Stimulated activated CD8-positive, alpha-beta memory T cell treated with anti-CD3 and anti-CD28 coated beads, Interleukin-4, amount 100 ng/mL, for 4 hours (primary cell): ENCODE results near the gene PCDHGC4.

Source experiments
- DNase-seq, 2 donors: peaks; one replicate each; pipeline ENCODE4 v3.0.0-alpha.2; 2020; ENCODE audit warnings: low read depth in 2 of 2, low spot score in 1 of 2

PCDHGC4 gene

DNA sequence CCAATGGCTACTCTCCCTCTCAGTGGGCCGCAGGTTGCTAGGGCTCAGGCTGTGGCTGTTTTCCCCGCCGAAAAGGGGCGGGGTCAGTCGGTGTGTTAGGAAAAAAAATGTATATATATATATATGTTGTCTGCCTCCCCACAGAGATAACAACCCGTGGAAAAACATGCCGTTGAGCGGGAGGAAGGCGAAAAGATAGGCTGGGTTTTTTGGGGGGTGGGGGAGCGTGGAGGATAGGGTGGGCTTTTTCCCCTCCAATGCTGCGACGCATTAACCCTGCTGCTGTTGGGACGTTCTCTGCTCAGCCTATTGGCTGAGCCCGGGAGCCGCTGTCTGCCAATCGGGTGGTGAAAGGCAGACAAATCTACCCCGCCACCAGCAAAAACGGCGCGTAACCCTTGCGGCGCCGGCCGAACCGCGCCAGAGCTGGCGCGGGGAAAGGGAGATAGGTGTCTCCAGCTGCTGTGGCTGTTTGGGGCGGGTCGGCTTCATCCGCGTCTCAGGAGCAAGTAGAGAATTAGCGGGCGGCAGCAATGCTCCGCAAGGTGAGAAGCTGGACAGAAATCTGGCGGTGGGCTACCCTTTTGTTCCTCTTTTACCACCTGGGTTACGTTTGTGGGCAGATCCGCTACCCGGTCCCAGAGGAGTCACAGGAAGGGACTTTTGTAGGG lies at the start of gene PCDHGC4:
PCDHGC4 (plus strand) TSS at position 390 of the 671 bp plus-strand sequence; CDS start at position 534, 144 bp downstream.
- no peak for DNase-seq

DNA sequence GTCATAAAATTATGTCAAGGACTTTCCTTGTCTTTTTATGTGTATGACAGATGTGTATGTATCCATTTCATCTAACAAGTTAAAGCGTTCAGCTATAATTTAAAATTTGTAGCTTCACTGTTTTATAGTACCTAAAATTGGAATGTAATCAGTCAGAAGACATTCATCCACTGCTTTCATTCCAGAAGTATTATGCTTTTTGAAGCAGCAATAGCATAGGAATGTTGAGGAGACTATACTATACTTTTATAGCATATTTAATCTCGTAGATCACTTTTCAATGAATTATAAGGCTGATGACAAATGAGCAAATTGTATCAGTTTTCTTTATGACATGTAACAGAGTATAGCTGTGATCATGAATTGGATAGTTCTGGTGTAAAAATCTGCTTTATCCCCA lies 47.6 kb upstream of the PCDHGC4 start:
- DNase-seq, result no peak

DNA sequence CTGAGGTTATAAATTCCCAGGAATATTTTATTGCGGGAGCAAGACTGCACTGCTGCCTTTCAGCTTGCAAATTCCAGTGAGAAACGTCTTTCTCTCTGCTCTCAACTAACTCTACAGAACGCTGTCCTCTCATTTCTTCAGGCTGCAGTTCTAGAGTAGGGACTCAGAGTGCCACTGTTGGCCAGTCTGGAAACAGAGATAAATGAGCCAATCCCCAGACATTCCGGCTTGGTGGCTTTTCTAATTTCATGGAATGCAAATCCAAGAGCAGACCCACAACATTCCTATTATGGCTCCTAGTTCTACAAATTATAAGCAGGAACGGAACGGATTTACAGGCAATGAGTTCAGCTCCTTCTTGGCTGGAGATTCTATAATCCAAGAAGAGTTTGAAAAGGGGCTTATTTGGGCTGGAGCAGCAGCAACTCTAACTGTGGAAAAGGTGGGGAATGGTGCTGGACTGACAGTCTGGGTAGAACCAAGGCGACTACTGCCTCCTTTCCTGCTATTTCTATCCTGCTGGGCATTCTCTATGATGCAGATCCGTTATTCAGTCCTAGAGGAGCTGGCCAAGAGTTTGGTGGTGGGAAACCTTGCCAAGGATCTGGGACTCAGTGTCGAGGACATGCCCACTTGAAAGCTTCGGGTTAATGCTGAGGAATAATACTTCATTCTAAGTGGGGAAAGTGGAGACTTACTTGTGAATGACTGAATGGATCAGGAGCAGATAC lies 45.3 kb upstream of the PCDHGC4 start:
- DNase-seq, result no peak

DNA sequence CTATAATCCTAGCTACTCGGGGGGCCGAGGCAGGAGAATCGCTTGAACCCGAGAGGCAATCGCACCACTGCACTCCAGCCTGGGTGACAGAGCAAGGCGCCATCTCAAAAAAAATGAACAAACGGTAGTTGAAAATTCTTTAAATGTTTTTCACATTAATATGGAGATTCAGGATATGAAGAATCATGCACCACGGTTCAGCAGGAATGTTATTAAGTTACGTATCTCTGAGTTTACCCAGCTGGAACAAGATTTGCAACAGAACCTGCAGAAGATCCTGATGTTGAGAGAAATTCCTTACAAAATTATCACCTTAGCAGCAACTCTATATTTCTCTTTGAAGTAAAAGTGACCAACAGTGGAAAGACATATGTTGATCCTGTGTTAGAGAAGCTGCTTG lies 44.5 kb upstream of the PCDHGC4 start:
- no peak for DNase-seq

DNA sequence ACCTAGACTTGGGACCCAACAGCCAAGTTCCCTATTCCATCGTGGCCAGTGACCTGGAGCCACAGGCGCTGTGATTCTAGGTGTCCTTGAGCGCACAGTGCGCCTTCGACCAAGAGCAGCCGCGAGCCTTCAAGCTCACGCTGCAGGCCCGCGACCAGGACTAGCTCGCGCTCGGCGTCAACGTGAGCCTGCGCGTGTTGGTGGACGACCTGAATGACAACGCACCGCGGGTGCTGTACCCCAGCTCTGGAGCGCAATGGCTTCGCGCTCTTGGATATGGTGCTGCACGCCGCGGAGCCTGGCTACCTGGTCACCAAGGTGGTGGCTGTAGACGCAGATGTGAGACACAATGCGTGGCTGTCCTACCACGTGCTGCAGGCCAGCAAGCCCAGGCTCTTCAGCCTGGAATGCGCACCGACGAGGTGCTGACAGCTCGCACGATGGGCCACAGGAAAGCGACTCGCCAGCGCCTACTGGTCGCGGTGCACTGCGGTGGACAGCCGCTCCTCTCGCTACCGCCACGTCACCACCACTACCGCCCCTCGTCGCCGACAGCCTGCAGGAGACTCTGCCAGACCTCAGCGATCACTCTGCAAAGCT lies 43.2 kb upstream of the PCDHGC4 start:
- DNase-seq, result no peak

DNA sequence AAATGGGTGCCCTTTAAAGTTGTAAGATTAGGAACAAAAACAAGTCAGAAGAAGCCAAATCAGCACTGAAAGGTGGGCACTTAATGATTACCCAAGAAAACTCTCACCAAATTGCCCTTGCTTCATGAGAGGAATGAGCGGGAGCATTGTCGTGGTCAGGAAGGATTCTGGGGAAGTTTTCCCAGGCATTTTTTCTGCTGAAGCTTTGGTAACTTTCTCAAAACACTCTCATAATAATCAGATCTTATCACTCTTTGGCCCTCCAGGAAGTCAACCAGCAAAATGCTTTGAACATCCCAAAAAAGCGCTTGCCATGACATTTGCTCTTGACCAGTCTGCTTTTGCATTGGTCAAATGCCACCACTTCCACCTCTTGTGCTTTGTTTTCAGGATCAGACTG lies 19.5 kb upstream of the PCDHGC4 start:
- DNase-seq, result no peak

DNA sequence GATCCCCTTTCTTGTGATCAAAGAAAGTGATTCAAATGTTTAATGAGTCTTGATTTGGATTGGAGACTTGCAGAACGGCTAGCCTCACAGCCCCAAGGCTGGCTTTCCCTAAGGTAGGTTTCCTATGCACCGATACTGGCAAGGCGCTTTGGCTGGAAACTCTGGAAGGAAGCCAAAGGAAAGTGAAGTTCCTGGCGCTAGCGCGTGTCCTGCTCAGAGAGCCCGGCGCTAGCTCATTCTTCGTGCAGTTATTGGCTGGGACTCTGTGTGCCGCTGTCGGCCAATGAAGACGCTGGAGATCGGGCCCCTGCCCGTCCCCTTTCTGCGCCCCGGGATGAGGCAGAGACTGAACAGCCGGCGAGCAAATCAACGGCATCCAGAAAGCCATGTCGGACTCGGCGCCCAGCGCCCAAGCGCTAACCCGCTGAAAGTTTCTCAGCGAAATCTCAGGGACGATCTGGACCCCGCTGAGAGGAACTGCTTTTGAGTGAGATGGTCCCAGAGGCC lies 9.2 kb upstream of the PCDHGC4 start, which contains the start of gene PCDHGC3:
PCDHGC3 (plus strand) TSS at position 342 of the 507 bp plus-strand sequence; CDS start at position 493, 151 bp downstream.
- no peak for DNase-seq

DNA sequence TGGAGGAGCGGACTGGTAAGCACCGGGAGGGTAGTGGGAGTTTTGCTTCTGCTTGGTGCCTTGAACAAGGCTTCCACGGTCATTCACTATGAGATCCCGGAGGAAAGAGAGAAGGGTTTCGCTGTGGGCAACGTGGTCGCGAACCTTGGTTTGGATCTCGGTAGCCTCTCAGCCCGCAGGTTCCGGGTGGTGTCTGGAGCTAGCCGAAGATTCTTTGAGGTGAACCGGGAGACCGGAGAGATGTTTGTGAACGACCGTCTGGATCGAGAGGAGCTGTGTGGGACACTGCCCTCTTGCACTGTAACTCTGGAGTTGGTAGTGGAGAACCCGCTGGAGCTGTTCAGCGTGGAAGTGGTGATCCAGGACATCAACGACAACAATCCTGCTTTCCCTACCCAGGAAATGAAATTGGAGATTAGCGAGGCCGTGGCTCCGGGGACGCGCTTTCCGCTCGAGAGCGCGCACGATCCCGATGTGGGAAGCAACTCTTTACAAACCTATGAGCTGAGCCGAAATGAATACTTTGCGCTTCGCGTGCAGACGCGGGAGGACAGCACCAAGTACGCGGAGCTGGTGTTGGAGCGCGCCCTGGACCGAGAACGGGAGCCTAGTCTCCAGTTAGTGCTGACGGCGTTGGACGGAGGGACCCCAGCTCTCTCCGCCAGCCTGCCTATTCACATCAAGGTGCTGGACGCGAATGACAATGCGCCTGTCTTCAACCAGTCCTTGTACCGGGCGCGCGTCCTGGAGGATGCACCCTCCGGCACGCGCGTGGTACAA lies 8.5 kb upstream of the PCDHGC4 start:
- DNase-seq, result no peak

DNA sequence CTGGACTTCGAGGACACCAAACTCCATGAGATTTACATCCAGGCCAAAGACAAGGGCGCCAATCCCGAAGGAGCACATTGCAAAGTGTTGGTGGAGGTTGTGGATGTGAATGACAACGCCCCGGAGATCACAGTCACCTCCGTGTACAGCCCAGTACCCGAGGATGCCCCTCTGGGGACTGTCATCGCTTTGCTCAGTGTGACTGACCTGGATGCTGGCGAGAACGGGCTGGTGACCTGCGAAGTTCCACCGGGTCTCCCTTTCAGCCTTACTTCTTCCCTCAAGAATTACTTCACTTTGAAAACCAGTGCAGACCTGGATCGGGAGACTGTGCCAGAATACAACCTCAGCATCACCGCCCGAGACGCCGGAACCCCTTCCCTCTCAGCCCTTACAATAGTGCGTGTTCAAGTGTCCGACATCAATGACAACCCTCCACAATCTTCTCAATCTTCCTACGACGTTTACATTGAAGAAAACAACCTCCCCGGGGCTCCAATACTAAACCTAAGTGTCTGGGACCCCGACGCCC lies 7.7 kb upstream of the PCDHGC4 start:
- no peak for DNase-seq

DNA sequence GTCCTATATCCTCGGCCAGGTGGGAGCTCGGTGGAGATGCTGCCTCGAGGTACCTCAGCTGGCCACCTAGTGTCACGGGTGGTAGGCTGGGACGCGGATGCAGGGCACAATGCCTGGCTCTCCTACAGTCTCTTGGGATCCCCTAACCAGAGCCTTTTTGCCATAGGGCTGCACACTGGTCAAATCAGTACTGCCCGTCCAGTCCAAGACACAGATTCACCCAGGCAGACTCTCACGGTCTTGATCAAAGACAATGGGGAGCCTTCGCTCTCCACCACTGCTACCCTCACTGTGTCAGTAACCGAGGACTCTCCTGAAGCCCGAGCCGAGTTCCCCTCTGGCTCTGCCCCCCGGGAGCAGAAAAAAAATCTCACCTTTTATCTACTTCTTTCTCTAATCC lies 7.0 kb upstream of the PCDHGC4 start:
- DNase-seq, result no peak

DNA sequence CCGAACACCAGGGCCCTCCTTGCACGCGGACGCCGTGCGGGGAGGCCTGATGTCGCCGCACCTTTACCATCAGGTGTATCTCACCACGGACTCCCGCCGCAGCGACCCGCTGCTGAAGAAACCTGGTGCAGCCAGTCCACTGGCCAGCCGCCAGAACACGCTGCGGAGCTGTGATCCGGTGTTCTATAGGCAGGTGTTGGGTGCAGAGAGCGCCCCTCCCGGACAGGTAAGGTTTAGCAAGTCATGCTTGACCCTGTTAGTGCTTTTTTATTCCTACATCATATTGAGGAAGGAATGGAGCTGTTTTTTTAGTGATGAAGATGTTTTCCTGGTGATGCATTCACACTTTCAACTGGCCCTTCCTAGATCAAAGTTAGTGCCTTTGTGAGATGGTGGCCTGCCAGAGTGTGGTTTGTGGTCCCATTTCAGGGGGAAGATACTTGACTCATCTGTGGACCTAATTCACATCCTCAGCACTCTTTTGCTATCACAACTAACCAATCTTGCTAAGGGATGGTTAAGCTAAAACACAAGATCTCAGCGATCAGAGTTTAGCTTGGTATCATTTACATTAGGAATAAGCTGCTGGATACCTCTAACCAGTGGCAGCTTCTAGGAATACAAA lies 6.4 kb upstream of the PCDHGC4 start:
- DNase-seq, result no peak

DNA sequence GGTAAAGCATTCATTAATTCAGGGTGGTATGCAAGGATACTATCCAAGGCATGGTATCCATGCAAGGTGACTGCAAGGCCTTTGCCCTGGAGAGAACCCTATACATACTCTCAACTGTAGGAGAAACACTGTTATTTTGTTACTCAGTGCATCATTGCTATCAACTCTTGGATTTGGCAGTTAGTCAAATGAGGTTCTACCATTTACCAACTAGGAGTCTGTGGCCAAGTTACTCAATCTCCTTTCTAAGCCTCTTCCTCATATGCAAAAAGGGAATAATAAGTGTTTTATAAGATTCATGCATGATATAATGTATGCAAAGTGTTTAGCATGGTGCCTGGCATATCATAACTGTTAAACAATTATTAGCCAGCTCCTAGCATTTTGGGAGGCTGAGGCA lies 5.1 kb upstream of the PCDHGC4 start:
- no peak for DNase-seq

DNA sequence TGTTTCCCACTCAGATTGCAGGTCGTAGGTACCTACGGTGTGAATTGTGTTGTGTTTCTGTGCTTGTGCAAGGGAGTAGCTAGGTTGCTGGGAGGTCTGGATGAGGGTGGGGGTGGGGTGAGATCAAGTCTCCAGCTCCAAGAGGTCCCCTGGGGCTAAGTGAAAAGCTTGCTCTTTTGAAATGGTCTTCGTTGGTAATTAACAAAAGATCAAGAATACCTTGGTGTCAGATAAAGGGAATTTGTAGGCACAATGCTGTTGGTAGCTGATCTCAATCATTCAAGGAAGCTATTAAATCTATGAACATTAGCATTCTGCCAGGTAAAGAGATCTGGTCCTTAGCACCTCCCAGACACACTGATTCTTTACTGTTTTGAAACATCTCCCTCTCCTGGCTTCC lies 928 bp upstream of the PCDHGC4 start:
- no peak for DNase-seq

DNA sequence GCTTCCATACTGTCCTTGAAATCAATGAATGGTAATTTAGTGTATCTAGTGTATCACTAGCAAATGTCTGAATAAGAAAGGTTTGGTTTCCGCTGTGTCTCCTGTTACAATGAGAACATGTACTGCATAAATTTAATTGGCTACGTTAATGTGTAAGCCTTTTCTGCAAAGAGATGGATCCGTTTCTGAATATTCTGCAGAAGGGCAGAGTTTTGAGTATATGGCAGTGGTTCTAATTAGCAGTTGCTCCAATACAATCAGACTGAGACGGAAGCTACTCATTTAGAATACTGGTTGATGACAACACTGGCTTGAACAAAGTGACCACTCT lies 555 bp upstream of the PCDHGC4 start:
- no peak for DNase-seq

DNA sequence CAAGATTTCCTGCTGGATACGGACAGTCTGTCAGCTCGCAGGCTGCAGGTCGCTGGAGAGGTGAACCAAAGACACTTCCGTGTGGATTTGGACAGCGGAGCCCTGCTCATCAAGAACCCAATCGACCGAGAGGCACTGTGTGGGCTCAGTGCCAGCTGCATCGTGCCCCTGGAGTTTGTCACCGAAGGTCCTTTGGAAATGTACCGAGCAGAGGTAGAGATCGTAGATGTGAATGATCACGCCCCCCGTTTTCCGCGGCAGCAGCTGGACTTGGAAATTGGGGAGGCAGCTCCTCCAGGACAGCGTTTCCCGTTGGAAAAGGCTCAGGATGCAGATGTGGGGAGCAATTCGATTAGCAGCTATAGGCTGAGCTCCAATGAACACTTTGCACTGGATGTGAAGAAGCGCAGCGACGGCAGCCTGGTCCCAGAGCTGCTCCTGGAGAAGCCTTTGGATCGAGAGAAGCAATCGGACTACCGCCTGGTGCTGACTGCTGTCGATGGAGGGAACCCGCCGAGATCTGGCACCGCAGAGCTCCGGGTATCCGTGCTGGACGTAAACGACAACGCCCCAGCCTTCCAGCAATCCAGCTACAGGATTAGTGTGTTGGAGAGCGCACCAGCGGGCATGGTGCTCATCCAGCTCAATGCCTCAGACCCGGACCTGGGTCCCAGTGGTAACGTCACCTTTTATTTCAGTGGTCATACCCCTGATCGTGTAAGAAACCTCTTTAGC lies 658 bp downstream of the PCDHGC4 start:
- DNase-seq, result no peak

DNA sequence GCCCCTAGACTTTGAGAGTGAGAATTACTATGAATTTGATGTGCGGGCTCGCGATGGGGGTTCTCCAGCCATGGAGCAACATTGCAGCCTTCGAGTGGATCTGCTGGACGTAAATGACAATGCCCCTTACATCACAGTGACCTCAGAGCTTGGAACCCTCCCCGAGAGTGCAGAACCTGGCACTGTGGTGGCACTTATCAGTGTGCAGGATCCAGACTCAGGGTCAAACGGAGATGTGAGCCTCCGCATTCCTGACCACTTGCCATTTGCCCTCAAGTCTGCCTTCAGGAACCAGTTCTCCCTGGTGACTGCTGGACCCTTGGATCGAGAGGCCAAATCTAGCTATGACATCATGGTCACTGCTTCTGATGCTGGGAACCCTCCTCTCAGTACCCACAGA lies 1.3 kb downstream of the PCDHGC4 start:
- no peak for DNase-seq

DNA sequence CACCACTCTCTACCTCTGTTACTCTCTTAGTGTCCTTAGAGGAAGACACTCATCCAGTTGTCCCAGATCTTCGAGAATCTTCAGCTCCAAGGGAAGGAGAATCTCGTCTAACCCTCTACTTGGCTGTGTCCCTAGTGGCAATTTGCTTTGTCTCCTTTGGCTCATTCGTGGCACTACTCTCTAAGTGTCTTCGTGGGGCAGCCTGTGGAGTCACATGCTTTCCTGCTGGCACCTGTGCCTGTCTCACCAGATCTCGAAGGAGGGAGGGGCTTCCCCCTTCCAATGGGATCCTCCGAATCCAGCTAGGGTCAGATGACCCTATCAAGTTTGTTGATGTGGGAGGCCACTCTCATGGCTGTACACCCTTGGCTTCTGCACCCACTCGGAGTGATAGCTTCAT lies 2.3 kb downstream of the PCDHGC4 start:
- no peak for DNase-seq

DNA sequence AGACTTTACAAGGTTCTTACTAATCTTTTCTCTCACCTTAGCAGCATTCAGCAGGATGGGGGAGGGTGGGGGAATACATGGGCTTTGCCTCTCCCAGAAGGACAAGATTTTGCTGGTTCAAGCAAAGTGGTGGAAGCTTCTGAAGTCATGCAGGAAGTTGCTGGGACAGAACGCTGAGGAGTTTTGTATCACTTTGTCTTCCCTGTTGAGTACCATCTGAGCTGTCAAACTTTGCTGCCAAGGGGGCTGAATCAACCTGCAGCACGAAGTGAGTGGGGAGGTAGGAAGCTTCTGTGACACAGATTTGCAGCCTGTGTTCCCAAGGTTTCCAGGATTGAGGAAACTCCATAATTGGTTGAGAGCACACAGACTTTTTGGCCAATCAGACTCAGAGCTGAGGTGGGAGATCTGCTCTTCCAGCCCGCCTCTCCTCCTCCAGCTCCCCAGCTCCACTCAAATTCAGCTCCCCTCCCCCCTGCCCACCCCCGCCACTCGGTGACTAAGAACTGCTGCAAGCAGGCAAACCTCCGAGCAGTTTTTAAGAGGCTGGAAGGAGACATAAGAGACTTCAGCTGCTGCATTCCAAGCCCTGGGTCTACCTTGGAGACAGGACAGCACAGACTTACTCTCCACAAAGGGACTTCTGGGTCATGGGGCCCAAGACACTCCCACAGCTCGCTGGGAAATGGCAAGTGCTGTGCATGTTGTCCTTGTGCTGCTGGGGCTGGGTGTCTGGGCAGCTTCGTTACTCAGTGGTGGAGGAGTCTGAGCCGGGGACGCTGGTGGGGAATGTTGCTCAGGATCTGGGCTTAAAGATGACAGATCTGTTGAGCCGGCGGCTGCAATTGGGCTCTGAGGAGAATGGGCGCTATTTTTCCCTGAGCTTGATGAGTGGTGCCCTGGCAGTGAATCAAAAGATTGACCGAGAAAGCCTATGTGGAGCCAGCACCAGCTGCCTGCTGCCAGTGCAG lies 4.0 kb downstream of the PCDHGC4 start, which contains the start of gene PCDHGC5:
PCDHGC5 (plus strand) TSS at position 491 of the 971 bp plus-strand sequence; CDS start at position 651, 160 bp downstream.
- DNase-seq, result no peak

DNA sequence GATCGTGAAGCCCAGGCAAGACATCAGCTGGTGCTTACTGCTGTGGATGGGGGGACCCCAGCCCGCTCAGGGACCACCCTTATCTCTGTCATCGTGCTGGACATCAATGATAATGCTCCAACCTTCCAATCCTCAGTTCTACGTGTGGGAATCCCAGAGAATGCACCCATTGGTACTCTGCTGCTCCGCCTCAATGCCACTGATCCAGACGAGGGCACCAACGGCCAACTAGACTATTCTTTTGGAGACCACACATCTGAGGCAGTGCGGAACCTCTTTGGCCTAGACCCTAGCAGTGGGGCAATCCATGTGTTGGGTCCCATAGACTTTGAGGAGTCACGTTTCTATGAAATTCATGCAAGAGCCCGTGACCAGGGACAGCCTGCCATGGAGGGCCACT lies 5.0 kb downstream of the PCDHGC4 start:
- DNase-seq, result no peak
